Mesenchymal stem cell (in vitro differentiated cells and primary cell): ENCODE measurements around the gene OXLD1.

Source experiments
- DNase-seq: peaks from one replicate; pipeline ENCODE4 v3.0.0-alpha.2; 2013
- H2AFZ ChIP-seq: one replicate; pipeline ENCODE4 v1.6.1; 2013; ENCODE audit warnings: low read depth, mild to moderate bottlenecking, control low read depth, inconsistent platforms, low read length, moderate library complexity
- H2AK5ac ChIP-seq: 2 replicates; pipeline ENCODE4 v1.6.1; 2013; ENCODE audit warnings: low read length, moderate library complexity, mild to moderate bottlenecking, inconsistent platforms; ENCODE audit not compliant: severe bottlenecking
- H2BK120ac ChIP-seq: one replicate; pipeline ENCODE4 v1.6.1; 2013; ENCODE audit warnings: low read depth, mild to moderate bottlenecking, inconsistent platforms, low read length, moderate library complexity
- H2BK12ac ChIP-seq, 2 experiments: one replicate each; pipeline ENCODE4 v1.6.1; 2013; ENCODE audit warnings: inconsistent platforms in 2 of 2, low read length in 2 of 2, mild to moderate bottlenecking in 2 of 2, moderate library complexity in 2 of 2, control low read depth in 1 of 2
- H2BK15ac ChIP-seq: one replicate; pipeline ENCODE4 v1.6.1; 2013; ENCODE audit warnings: mild to moderate bottlenecking, low read depth, inconsistent platforms; ENCODE audit not compliant: poor library complexity, severe bottlenecking
- H2BK5ac ChIP-seq: 2 replicates; pipeline ENCODE4 v1.6.1; 2013; ENCODE audit warnings: low read depth, mild to moderate bottlenecking, low read length, control low read depth, inconsistent platforms; ENCODE audit not compliant: poor library complexity, severe bottlenecking
- H3K14ac ChIP-seq, 2 experiments: one replicate each; pipeline ENCODE4 v1.6.1; 2013; ENCODE audit warnings: inconsistent platforms in 2 of 2, low read length in 2 of 2, control low read depth in 1 of 2, mild to moderate bottlenecking in 1 of 2, moderate library complexity in 1 of 2
- H3K18ac ChIP-seq, 2 experiments: one replicate each; pipeline ENCODE4 v1.6.1; 2013; ENCODE audit warnings: inconsistent platforms in 2 of 2, low read length in 2 of 2, control low read depth in 1 of 2, low read depth in 1 of 2, mild to moderate bottlenecking in 1 of 2
- H3K23ac ChIP-seq, 2 experiments: one replicate each; pipeline ENCODE4 v1.6.1; 2013; ENCODE audit warnings: inconsistent platforms in 2 of 2, low read length in 2 of 2, mild to moderate bottlenecking in 2 of 2, moderate library complexity in 2 of 2, control low read depth in 1 of 2
- H3K27ac ChIP-seq: 2 replicates; pipeline ENCODE4 v1.5.1; 2013; ENCODE audit warnings: mild to moderate bottlenecking, moderate library complexity, low read length, control low read depth, inconsistent platforms; ENCODE audit not compliant: poor library complexity, severe bottlenecking
- H3K27me3 ChIP-seq, 2 experiments: 2 replicates each; pipeline versions ENCODE4 v1.6.1 to v1.7.0; 2013; ENCODE audit warnings: low read length in 2 of 2, mild to moderate bottlenecking in 2 of 2, moderate library complexity in 2 of 2, control low read depth in 1 of 2, inconsistent platforms in 1 of 2; ENCODE audit not compliant: control insufficient read depth in 1 of 2, insufficient read depth in 1 of 2
- H3K36me3 ChIP-seq, 2 experiments: 2 replicates each; pipeline versions ENCODE4 v1.6.1 to v1.7.0; 2013; ENCODE audit warnings: low read length in 2 of 2, control low read depth in 1 of 2, inconsistent platforms in 1 of 2, low read depth in 1 of 2, mild to moderate bottlenecking in 1 of 2; ENCODE audit not compliant: insufficient read depth in 2 of 2, control insufficient read depth in 1 of 2
- H3K4ac ChIP-seq, 2 experiments: one replicate each; pipeline ENCODE4 v1.6.1; 2013; ENCODE audit warnings: inconsistent platforms in 2 of 2, low read length in 2 of 2, mild to moderate bottlenecking in 2 of 2, moderate library complexity in 2 of 2, control low read depth in 1 of 2, low read depth in 1 of 2
- H3K4me1 ChIP-seq: 2 replicates; pipeline ENCODE4 v1.6.1; 2013; ENCODE audit warnings: low read depth, low read length, control low read depth; ENCODE audit not compliant: control insufficient read depth, insufficient read depth
- H3K4me2 ChIP-seq: 2 replicates; pipeline ENCODE4 v1.6.1; 2013; ENCODE audit warnings: low read length, mild to moderate bottlenecking, inconsistent platforms; ENCODE audit not compliant: poor library complexity, severe bottlenecking
- H3K4me3 ChIP-seq, 2 experiments: 2 replicates each; pipeline versions ENCODE4 v1.5.1 to v1.7.0; 2013; ENCODE audit warnings: low read length in 2 of 2, mild to moderate bottlenecking in 2 of 2, control low read depth in 1 of 2, low read depth in 1 of 2; ENCODE audit not compliant: insufficient read depth in 1 of 2
- H3K79me1 ChIP-seq: replicated peaks from 2 replicates; pipeline ENCODE4 v1.6.1; 2013; ENCODE audit warnings: mild to moderate bottlenecking, control low read depth, low read length, inconsistent platforms; ENCODE audit not compliant: poor library complexity, severe bottlenecking
- H3K9ac ChIP-seq: 2 replicates; pipeline ENCODE4 v1.7.0; 2013; ENCODE audit warnings: mild to moderate bottlenecking, low read length, moderate library complexity
- H3K9me3 ChIP-seq: 2 replicates; pipeline ENCODE4 v1.7.0; 2013; ENCODE audit warnings: mild to moderate bottlenecking, low read length; ENCODE audit not compliant: control insufficient read depth
- H4K8ac ChIP-seq: one replicate; pipeline ENCODE4 v1.6.1; 2013; ENCODE audit warnings: inconsistent platforms, mild to moderate bottlenecking, low read length, moderate library complexity
- H4K91ac ChIP-seq: one replicate; pipeline ENCODE4 v1.6.1; 2013; ENCODE audit warnings: mild to moderate bottlenecking, low read length, inconsistent platforms
- WGBS: methylation state at CpG from one replicate; pipeline ENCODE4 v1.1.7; 2013; ENCODE audit warnings: mixed read lengths; 5-methylcytosine and 5-hydroxymethylcytosine counted together

Gene OXLD1

DNA sequence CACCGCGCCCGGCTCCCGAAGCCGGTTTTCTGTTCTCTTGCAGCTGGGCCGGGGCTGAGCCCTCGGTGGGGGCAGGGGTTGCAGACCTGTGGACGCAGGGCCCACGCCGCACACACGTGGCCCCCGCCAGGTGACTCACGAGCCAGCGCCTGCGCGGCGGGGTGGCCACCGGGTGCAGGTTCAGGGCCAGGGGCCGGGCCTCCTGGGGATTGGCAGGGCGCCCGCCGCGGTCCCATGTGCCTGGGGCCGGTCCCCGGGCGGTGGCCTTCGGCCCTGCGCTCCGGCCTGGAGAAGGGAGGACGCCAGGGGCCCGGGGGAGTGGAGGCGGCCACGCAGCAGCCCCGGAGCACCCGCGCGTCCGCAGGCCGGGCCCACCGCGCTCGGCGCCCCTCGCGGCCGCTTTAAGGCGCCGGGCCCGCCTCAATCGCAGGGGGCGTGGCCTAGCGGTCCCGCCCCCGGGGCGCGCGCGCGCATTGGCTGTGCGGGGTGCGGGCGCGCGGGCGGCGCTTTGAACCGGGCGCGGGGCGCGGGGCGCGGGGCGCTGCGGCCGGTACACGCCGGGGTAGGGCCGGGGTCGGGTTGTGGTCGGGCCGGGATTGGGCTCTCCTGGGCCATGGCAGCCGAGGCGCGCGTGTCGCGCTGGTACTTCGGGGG, 45.5 kb upstream of the OXLD1 start, which contains the start of gene SLC25A10:
SLC25A10 (plus strand) TSS at position 471 of the 654 bp plus-strand sequence; CDS start at position 614, 143 bp downstream.
- WGBS = 1% methylated on average over 41 of the region's 89 CpGs
- Histone ChIP-seq H3K4me2 (peak within 1 kb of the TSS; percentile 88), H2BK12ac (peak within 1 kb of the TSS in 1 of 2 experiments; percentile 61)

DNA sequence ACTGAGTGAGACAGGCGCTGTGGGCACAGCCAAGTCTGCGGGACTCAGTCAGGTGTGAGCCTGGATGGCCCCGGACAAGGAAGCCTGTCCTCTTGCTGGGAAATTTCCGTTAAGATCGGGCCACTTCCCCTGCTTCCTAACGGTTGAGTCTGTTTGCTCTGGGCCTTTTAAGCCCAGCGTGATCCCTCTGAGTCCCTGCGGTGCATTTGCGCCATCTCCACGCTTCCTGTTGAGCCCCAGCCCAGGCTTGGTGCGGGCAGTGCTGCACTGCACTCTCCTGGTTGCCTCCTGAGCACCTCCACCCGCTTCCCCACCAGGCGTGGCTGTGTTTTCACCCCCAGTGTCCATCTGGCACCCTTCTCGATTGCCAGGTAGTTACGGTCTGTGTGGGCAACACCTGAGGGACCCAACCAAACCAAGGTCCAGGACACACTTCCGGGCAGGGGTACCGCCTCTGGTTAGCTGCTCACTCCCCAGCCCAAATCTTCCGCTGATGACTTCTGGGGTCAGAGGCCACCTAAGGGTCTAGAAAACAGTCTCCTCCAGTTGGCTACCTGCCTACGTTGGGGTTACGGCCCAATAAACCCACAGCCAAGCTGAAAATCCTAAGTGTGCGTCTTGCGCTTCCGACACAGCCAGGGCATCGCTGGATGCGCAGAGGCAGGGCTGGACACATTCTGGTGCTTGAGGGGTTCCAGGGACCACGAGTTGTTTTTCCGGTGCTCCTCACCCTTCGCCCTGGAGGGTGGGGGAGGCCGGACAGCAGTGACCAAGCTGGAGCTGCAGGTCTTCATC, 44.3 kb upstream of the OXLD1 start:
- WGBS = 22% methylated on average over 29 of the region's 29 CpGs

More for the DNA sequence above, 45.5 kb upstream of the OXLD1 start, which contains the start of gene SLC25A10:
- Histone ChIP-seq H2BK120ac (peak within 1 kb of the TSS; percentile 57), H3K27ac (peak within 1 kb of the TSS; percentile 39), H3K36me3 (peaks cover 15 to 45% of the 10 kb centered on the region in 2 experiments), H3K9ac (peak within 1 kb of the TSS; percentile 76), H2AK5ac (peak within 1 kb of the TSS; percentile 2), H3K23ac (peak within 1 kb of the TSS in 1 of 2 experiments; percentile 54), H2BK5ac (no peak within 1 kb of the TSS), H2BK15ac (peak within 1 kb of the TSS; percentile 20), H3K18ac (peak within 1 kb of the TSS in 1 of 2 experiments; percentile 72), H3K14ac (peak within 1 kb of the TSS in 1 of 2 experiments; percentile 64), H3K27me3 (no peaks in the 10 kb centered on the region), H4K8ac (peak within 1 kb of the TSS; percentile 29), H2AFZ (peak within 1 kb of the TSS; percentile 97), H3K9me3 (no peaks in the 10 kb centered on the region), H4K91ac (no peak within 1 kb of the TSS), H3K4me1 (peaks cover 33% of the 10 kb centered on the region), H3K4ac (peak within 1 kb of the TSS in 1 of 2 experiments; percentile 55), H3K4me3 (peak within 1 kb of the TSS; percentile 77 to 80), H3K79me1 (peaks cover 24% of the 10 kb centered on the region)
- DNase-seq = peak; percentile 71

DNA sequence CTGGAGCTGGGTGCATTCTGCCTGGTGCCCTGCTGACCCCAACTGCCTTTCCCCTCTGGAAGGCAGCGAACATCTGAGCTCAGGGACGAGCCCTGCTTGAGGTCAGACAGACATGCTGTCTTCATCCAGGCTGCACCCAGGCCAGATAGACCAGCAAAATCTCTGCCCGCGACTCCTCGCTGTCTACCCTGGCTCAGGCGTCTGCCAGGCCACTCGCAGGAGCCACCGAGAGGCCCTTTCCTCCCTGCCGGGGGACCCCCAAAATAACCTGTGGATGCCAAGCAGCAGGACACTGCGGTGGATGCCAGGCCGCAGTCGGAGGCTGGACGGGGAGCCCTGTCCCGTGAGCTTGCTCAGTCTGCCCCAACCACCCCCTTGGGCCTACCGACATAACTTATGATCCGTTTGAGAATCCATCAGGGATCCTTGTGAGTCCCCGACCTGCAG, 42.4 kb upstream of the OXLD1 start:
- no peak overlapping the region for H3K4ac ChIP-seq
- H3K4me3 ChIP-seq = no peak overlapping the region
- H3K18ac ChIP-seq = no peak overlapping the region
- no peak overlapping the region for H2BK12ac ChIP-seq
- H2BK15ac ChIP-seq = no peak overlapping the region
- no peak overlapping the region for H3K27ac ChIP-seq
- H3K9ac ChIP-seq = no peak overlapping the region
- no peak for DNase-seq
- no peak overlapping the region for H2AK5ac ChIP-seq
- no peak overlapping the region for H3K14ac ChIP-seq
- no peaks in the 10 kb centered on the region for H3K9me3 ChIP-seq
- WGBS = 94% methylated on average over 17 of the region's 17 CpGs
- peaks cover 37 to 42% of the 10 kb centered on the region in 2 experiments for H3K36me3 ChIP-seq
- H4K91ac ChIP-seq = no peak overlapping the region
- H2AFZ ChIP-seq = no peak overlapping the region
- H3K23ac ChIP-seq = no peak overlapping the region
- H3K4me1 ChIP-seq = peaks cover 37% of the 10 kb centered on the region
- no peak overlapping the region for H3K4me2 ChIP-seq
- H3K27me3 ChIP-seq = no peaks in the 10 kb centered on the region
- peaks cover 25% of the 10 kb centered on the region for H3K79me1 ChIP-seq
- no peak overlapping the region for H2BK120ac ChIP-seq
- no peak overlapping the region for H4K8ac ChIP-seq
- no peak overlapping the region for H2BK5ac ChIP-seq

More for the DNA sequence above, 44.3 kb upstream of the OXLD1 start:
- Histone ChIP-seq H3K4me2 (peak overlapping the region; percentile 53), H2BK5ac (no peak overlapping the region), H2BK120ac (no peak overlapping the region), H3K79me1 (peaks cover 28% of the 10 kb centered on the region), H3K4me1 (peaks cover 33% of the 10 kb centered on the region), H3K9me3 (no peaks in the 10 kb centered on the region), H2BK15ac (no peak overlapping the region), H3K4ac (peak overlapping the region in 1 of 2 experiments; percentile 5), H3K14ac (peak overlapping the region in 1 of 2 experiments; percentile 76), H3K4me3 (peak overlapping the region in 1 of 2 experiments; percentile 72), H3K27me3 (no peaks in the 10 kb centered on the region), H3K9ac (peak overlapping the region; percentile 57), H3K36me3 (peaks cover 28 to 45% of the 10 kb centered on the region in 2 experiments), H3K18ac (peak overlapping the region; percentile 10 to 13), H4K91ac (no peak overlapping the region), H3K23ac (peak overlapping the region in 1 of 2 experiments; percentile 34), H2AFZ (no peak overlapping the region), H4K8ac (no peak overlapping the region), H2BK12ac (peak overlapping the region in 1 of 2 experiments; percentile 61), H2AK5ac (peak overlapping the region; percentile 2), H3K27ac (peak overlapping the region; percentile 6)
- DNase-seq = peak; percentile 36
